ENCODE measurements around the gene FXYD4.
"Not testable (repeated sequence)": the region's sequence is repeated elsewhere in the genome, so short reads cannot be mapped to it uniquely, and the experiment has no call there.

The FXYD4 gene

DNA sequence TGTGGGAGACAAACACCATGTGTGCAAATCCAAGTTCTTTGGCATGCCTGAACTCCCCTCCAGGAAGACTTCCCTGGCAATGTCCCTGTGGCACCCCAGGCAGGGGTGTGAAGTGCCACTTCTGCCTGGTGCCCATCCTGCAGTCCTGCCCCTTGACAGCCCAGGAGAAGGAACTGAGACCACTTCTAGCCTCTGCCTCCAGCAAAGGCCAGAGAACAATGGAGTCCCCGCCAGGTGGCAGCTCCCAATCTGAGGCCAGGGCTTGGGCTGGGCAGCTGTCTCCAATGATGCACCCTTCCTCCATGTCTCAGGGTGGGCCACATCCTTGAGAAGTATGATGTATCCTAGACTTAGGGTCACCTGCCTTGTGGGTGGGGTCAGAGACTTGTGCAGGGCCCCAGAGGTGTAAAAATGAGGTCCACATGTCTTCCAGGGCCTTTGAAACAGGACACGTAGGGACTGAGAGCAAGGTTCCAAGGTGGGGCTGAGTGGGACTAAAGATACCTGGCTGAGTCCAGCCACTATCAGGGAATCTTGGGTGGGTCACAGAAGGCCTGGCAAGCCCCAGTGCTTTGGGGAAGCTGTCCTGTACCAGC lies 5.5 kb downstream of the FXYD4 start:
- no peak for DNase-seq

DNA sequence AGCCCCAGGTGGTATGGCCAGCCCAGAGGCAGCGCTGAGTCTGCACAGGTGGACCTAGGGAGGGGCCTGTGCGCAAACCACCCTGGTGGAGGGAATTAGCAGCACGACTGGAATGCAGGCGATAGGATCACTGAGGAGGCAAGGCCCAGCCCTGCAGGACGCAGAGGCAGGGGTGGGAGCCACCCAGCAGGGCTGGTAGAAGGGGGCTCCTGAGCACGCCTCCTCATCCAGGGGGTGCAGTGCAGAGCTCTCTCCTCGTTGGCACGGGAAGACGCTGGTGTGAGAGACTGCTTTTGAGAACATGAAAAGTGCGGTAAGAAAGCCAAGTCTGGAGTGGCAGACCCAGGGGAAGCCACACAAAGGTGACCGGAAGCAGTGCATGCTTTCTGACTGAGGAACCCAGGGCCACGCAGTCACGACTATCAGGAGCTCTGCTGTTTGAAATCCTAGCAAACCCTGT lies 6.0 kb downstream of the FXYD4 start:
- no peak for DNase-seq

GRCh38 chr10:43380610-43381222 lies 9.3 kb downstream of the FXYD4 start:
- DNase-seq: no peak

DNA sequence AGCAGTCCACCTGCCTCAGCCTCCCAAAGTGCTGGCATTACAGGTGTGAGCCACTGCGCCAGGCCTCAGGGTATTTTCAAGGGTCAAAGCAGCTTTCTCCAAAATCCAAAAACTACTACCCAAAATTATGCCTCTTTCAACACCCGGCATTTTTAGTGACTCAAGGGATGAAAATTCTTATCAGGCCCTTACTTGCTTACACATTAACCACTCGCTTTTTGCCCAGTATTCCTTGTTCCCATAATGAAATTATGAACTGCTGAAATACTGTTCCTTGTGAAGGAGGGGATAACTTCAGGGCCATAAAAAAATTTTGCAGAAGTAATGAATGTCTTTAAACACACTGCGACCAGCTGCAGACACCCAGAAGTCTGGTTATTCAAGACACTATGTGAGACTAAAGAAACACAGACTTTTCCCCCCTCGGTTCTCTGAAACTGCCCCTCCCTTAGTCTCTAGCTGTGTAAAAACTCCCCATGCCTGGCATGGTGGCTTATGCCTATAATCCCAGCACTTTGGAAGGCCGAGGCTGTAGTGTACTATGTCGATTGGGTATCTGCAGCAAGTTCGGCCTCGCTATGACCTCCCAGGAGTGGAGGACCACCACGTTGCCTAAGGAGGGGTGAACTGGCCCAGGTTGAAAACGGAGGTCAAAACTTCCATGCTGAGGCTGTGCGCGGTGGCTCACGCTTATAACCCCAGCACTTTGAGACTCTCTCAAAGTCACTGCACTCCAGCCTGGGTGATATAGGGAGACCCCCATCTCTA lies 12.0 kb downstream of the FXYD4 start:
- DNase-seq: no peak

DNA sequence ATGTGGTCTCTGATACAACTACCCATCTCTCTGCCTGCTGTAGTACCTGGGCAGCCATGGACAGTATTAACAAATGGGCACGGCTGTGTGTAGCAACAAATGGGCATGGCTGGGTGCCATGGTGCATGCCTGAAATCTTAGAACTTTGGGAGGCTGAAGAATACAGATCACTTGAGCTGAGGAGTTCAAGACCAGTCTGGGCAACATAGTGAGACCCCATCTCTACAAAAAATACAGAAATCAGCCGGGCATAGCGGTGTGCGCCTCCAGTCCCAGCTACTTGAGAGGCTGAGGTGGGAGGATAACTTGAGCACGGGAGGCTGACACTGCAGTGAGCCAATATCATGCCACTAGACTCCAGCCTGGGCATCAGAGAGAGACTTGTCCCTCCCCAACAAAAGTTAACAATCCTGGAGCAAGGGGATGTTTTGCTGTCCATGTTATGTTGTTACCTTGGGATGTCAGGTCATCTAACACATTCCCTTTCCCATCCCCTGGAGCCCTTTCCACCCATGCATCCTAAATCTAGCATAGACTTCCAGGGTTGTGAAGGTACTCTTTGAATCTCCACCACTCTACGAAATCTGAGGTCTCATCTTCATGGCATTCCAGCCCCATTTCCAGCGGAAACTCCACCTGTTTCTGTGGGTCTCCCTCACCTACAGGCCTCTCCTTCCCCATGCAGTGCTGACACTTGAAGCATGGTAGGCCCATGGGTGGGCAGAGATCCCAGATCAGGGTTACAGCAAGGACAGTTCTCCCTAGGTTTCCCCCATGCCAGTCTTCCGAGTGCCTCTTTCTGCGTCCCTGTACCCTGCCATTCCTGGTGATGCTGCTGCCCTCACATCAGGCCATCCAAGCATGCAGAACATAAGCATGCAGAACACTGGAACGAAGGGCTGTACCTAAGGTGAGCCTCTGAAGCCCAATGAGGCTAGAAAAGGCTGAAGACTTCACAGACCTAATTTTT lies 13.1 kb downstream of the FXYD4 start:
- no peak for DNase-seq

DNA sequence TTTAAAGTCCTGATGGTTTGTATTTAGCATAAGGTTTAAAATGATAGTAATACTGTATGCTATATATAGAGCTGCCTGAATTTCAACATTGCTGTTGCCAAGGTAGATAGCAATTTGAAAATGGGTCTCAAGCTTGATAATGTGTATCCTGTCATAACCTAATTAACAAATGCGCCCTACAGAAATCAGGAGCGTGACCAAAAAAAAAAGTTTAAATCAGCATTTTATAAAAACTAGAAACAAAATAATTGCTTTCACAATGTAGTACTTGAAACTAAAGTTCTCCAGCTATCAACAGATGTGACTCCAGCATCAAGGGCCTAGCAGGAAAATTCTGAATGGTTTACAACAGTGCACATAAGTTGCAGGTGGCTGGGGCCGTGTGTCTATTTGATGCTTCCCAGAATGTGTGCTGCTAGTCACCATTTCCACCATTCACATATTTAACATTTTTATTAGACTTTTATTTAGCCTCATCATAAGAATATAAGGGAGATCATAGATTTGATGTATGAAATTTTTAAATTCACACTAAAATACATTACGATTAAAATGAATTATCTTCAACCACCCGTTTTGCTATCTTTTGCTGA lies 14.1 kb downstream of the FXYD4 start:
- DNase-seq: no peak

GRCh38 chr10:43386549-43386948 lies 15.1 kb downstream of the FXYD4 start:
- DNase-seq: no peak

GRCh38 chr10:43386981-43387677 lies 15.7 kb downstream of the FXYD4 start:
- DNase-seq: no peak

DNA sequence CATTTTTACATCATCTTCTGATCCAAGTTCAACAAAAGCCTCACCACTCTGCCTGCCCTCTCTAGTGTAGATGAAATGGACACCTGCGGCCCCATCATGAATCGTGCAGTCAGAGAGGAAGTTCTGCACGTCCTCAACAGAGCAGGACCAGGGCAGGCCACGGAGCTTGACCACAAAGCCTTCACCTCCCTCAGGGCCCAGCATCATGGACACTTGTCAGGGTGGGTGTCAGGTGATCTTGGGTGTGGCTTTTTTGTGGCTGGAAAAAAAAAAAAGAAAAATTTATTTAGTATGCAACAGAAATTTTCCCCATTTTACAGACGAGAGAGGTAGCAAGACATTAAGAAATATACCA lies 16.2 kb downstream of the FXYD4 start:
- DNase-seq: no peak

GRCh38 chr10:43389867-43390266 lies 18.4 kb downstream of the FXYD4 start:
- no peak for DNase-seq

- DNase-seq: no peak
Observed at GRCh38 chr10:43390333-43390732, 18.9 kb downstream of the FXYD4 start.

GRCh38 chr10:43390759-43391158 lies 19.3 kb downstream of the FXYD4 start:
- no peak for DNase-seq

DNA sequence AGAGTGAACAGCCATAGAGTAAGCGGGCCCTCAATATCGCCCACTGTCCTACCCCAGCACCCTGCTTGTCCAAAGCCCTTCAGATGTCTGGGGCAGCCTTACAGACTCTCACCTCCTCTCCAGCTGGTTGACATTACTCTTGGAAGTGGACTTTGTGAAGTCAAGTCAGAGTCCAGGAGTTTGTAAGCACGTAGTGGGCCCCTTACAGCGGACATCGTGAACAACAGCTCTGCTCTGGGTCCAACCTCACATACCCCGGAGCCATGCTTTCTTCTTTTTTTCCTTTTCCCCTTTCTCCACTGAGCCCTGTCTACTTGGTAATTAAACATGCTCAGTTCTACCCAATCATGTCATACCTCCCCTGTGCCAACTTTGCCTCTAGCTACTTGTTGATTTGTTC lies 20.1 kb downstream of the FXYD4 start:
- no peak for DNase-seq

- no peak for DNase-seq
Observed at GRCh38 chr10:43392748-43393147, 21.3 kb downstream of the FXYD4 start.

- DNase-seq: not testable (repeated sequence)
Observed at GRCh38 chr10:43393186-43393585, 21.8 kb downstream of the FXYD4 start.

- DNase-seq: no peak
Observed at GRCh38 chr10:43393606-43394360, 22.3 kb downstream of the FXYD4 start.

DNA sequence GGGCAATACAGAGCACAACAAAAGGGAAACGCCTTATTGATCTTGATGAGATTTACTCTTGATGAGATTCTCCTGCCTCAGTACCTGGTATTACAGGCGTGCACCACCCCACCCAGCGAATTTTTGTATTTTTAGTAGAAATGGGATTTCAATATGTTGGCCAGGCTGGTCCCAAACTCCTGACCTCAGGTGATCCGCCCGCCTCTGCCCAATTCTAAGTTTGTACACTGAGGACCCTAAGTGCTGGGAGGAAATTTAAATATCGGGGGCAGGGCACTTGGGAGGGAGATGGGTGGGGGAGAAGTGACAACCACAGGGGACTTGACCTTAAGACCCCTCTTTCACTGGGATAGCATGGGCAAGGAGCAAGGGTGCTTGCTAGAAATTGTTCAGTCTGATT lies 23.4 kb downstream of the FXYD4 start:
- DNase-seq: no peak

GRCh38 chr10:43395571-43396060 lies 24.2 kb downstream of the FXYD4 start:
- DNase-seq: no peak

GRCh38 chr10:43396061-43396927 lies 24.9 kb downstream of the FXYD4 start:
- peak in 1 of 2 experiments; percentile 27 for DNase-seq
